HG02852 (cell line): ENCODE measurements around the gene VDR.
"Not testable (repeated sequence)": the region's sequence is repeated elsewhere in the genome, so short reads cannot be mapped to it uniquely, and the experiment has no call there.

Experiments
- ATAC-seq: cut with Tn5 transposase; IDR thresholded peaks from one replicate; pipeline ENCODE4 v1.9.1; 2021; ENCODE audit warnings: mild to moderate bottlenecking, moderate library complexity; ENCODE audit not compliant: unreplicated experiment

The VDR gene

GRCh38 chr12:47851303-47851952, 53.4 kb downstream of the VDR start:
- no peak for ATAC-seq

DNA sequence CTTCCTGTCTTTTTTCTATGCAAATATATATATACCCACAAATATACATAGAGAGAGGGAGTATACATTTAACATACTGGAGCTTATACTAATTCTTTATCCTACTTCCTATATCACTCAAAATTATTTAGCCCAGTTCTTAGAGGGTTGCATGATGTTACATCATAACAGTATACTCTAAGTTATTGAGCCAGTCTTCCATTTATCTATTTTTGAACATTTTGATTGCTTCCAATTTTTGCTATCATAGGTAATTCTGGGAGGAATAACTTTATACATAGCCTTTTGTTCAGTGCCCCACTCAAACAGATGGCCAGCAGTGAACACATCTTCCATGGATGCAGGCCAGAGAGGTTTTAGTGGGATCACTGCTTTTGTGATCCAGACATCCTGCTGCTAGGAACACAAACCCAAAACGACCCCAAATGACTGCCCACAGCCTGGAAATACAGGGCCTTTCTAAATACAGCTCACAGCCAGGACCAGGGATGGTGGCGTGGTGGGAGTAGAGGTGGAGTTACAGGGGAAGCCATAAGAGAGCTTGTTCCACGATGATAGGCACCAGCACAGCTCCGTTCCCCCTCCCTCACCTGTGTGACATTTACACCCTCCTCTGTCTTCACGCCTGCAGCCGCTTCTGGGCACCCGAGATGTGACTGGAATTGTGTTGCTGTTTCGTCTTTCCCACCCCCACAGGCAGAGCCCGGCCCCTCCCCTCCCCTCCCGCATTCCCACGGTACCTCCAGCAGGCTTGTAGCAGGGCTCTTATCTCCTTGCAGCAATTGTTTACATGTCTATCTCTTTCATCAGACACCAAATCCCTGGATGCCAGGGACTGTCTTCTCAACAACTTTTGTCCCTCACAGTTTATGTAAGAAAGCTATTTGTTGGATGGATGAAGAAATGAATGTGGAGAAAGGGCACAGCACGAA, 54.4 kb downstream of the VDR start:
- ATAC-seq = no peak

GRCh38 chr12:47849261-47849660, 55.5 kb downstream of the VDR start:
- no peak for ATAC-seq

GRCh38 chr12:47848853-47849252, 55.9 kb downstream of the VDR start:
- ATAC-seq = no peak

DNA sequence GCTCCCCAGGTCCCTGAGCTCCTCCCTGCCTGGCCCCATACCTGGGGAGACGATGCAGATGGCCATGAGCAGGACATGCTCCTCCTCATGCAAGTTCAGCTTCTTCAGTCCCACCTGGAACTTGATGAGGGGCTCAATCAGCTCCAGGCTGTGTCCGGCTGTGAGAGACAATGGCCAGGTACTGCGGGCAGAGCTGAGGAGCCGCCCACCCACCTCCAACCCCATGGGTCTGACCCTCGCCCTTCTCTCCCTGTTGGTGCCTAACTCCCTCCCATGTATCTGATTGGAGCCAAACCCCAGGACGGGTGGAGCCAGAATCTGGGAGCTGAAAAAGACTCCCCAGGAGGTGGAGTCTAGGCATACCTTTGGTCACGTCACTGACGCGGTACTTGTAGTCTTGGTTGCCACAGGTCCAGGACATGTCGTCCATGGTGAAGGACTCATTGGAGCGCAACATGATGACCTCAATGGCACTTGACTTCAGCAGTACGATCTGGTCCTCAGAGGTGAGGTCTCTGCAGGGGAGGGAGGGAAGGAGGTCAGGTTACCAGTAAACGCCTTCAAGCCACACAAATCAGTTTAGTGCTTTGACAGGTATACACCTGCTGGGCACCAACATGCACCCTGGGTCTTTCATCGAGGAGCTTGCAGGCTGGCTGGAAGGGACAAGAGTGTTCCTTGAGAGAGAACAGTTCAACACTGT, 58.3 kb downstream of the VDR start:
- ATAC-seq = no peak

GRCh38 chr12:47845081-47845480, 59.7 kb downstream of the VDR start:
- ATAC-seq = no peak

DNA sequence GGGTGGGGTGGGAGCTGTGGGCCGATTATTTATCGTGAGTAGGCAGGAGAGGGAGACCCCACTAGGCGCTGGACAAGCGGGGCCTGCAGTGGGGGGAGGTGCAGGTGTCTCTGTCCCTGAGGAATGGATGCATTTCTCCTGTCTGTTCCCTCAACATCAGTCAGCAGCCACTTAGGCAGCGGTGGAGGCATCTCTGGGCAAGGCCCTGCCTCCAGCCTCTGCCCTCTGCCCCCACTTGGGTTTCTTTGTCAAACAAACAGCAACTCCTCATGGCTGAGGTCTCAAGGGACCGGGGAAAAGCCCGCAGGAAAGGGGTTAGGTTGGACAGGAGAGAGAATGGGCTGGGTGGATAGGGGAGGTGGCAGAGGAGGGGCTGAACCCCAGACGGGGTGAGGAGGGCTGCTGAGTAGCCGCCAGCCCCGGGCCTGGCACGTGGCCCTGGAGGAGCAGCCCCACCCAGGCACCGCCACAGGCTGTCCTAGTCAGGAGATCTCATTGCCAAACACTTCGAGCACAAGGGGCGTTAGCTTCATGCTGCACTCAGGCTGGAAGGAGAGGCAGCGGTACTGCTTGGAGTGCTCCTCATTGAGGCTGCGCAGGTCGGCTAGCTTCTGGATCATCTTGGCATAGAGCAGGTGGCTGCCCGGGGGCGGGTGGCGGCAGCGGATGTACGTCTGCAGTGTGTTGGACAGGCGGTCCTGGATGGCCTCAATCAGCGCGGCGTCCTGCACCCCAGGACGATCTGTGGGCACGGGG, 60.4 kb downstream of the VDR start:
- ATAC-seq = no peak

- ATAC-seq = no peak
These were observed 61.4 kb downstream of the VDR start for GRCh38 chr12:47843226-47843980.

- ATAC-seq = not testable (repeated sequence)
These were observed 62.3 kb downstream of the VDR start for GRCh38 chr12:47842543-47842942.

- no peak for ATAC-seq
These were observed 62.9 kb downstream of the VDR start for GRCh38 chr12:47841910-47842309.

DNA sequence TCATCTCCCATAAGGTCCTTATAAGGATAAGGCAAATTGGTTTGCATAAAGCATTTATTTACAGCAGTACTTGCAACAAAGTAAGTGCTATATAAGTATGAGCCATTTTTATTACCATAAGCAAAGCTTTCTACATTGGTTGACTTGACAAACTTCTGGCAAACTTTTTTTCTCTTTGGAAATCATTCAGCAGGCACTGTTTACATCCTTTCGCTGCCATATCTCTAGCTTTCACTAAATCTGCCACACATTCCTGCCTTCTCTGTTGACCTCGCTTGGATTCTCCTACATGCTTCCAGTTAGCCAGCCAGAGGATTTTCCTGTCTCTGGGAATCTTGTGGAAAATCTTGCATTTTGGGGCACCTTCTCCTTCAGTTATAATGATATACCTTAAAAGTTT, 63.3 kb downstream of the VDR start:
- no peak for ATAC-seq

- ATAC-seq = no peak
These were observed 64.2 kb downstream of the VDR start for GRCh38 chr12:47840571-47840970.

GRCh38 chr12:47839214-47839876, 65.4 kb downstream of the VDR start:
- no peak for ATAC-seq

DNA sequence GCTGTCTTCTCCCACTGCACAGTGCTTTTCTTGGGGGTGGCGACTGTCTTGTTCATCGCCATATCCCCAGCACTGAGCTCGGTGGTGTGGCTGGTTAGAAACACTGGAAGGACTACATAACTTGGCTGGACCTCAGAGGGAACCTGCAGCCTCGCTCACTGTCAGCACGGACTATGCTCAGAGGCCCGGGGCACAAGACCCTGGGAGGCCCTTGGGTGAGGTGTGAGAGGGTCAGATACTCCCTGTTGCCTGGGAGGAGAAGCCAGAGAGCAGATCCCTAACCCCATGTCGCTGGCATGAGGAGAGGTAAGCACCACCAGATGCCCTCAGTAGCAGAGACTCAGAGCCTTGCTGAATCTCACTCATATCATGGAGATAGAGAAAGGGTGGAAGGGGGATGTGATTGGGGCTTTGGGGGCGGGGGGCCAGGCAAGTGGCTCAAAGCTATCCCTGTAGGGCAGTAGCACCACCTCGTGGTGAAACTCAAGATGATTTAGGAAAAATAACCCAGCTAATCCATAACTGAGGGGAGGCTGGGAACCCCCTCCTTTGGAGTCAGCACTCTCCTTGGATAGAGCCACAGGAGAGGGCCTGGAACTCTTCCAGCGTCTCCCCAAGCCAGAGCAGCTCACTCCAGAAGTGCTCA, 66.4 kb downstream of the VDR start:
- no peak for ATAC-seq

GRCh38 chr12:47837190-47838171, 67.3 kb downstream of the VDR start:
- no peak for ATAC-seq

DNA sequence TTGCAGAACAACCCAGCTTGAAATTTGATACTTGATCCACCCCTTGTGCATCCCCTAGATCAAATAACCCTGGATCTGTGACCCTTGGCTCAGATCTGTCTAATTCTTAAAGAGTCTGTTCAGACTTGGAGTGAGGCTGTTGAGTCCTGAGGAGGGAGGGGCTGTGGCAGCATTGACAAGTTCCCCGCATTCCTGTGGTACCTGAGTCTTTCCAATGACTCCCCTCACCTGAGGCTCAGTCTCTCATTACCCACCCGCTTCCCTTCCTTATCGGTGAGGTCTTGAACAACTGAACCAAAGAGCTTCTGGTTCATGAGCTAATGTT, 69.0 kb downstream of the VDR start:
- no peak for ATAC-seq

GRCh38 chr12:47835006-47835830, 69.6 kb downstream of the VDR start:
- no peak for ATAC-seq
